ENCODE measurements around the gene CA10. TPM values are rescaled to one million over a fixed set of nuclear protein-coding genes. Genes with fewer than 3 reads are reported as not detected.

CA10 gene
- total RNA-seq, 2 donors from 2014 or later = 0.22 to 0.37 TPM

- H3K4me1 ChIP-seq (ENCODE audit: control insufficient read depth, insufficient read depth, low read length) = no peaks in the 10 kb centered on the region
- Mint-ChIP-seq H3K27me3 (ENCODE audit: insufficient read depth) (peaks cover 10% of the 10 kb centered on the region), H3K4me3 (no peak overlapping the region), H3K36me3 (ENCODE audit: low read depth) (no peaks in the 10 kb centered on the region), H3K4me1 (peaks cover 13% of the 10 kb centered on the region), H3K9me3 (no peaks in the 10 kb centered on the region), H3K27ac (no peak overlapping the region)
- no peak for DNase-seq
- TF ChIP-seq, protein P1, sequence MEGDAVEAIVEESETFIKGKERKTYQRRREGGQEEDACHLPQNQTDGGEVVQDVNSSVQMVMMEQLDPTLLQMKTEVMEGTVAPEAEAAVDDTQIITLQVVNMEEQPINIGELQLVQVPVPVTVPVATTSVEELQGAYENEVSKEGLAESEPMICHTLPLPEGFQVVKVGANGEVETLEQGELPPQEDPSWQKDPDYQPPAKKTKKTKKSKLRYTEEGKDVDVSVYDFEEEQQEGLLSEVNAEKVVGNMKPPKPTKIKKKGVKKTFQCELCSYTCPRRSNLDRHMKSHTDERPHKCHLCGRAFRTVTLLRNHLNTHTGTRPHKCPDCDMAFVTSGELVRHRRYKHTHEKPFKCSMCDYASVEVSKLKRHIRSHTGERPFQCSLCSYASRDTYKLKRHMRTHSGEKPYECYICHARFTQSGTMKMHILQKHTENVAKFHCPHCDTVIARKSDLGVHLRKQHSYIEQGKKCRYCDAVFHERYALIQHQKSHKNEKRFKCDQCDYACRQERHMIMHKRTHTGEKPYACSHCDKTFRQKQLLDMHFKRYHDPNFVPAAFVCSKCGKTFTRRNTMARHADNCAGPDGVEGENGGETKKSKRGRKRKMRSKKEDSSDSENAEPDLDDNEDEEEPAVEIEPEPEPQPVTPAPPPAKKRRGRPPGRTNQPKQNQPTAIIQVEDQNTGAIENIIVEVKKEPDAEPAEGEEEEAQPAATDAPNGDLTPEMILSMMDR (conservative IDR thresholded peaks at IDR 0.05) = no peak
- no peaks in the 10 kb centered on the region for H3K9me3 ChIP-seq (ENCODE audit: control insufficient read depth, low read length)
- peaks cover 5% of the 10 kb centered on the region for H3K27me3 ChIP-seq (ENCODE audit: control insufficient read depth, insufficient read depth, low read length, poor library complexity, severe bottlenecking)
- 67 to 86% methylated on average over 5 of the region's 5 CpGs for WGBS, 2 experiments (ENCODE audit: insufficient coverage in 1 of 2, insufficient read length in 1 of 2)
- H3K4me3 ChIP-seq (ENCODE audit: low read length) = no peak overlapping the region
- no peaks in the 10 kb centered on the region for H3K36me3 ChIP-seq (ENCODE audit: control insufficient read depth, insufficient read depth, low read length)
- H3K27ac ChIP-seq (ENCODE audit: low read depth, low read length) = no peak overlapping the region
- H3K9ac ChIP-seq (ENCODE audit: extremely low read depth, low read length, poor library complexity, severe bottlenecking) = no peak overlapping the region
Observed at GRCh38 chr17:51853857-51854256, 304.7 kb downstream of the CA10 start.

DNA sequence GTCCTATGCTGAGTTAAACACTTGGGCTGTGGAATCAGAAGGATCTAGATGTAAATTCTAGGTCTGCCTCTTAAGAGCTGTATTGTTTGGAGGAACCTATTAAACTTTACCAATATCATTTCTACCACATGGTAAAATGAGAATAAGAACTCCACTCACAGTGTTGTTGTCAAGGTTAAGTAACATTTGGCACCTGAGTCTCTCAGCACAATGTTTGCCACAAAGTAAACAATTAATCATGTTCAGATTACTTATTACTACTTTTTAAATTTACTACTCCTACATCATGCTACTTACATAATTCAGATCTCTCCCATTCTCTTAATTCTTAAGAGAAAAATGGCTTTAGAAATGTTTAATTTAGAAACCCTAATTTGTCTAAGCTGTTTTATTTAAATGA lies 305.9 kb downstream of the CA10 start:
- Mint-ChIP-seq H3K4me1 (peaks cover 13% of the 10 kb centered on the region), H3K36me3 (ENCODE audit: low read depth) (no peaks in the 10 kb centered on the region), H3K27me3 (ENCODE audit: insufficient read depth) (peaks cover 11% of the 10 kb centered on the region), H3K27ac (no peak overlapping the region), H3K9me3 (no peaks in the 10 kb centered on the region), H3K4me3 (no peak overlapping the region)
- TF ChIP-seq, protein P1 (conservative IDR thresholded peaks at IDR 0.05) = no peak
- no peaks in the 10 kb centered on the region for H3K9me3 ChIP-seq (ENCODE audit: control insufficient read depth, low read length)
- H3K27ac ChIP-seq (ENCODE audit: low read depth, low read length) = no peak overlapping the region
- H3K4me1 ChIP-seq (ENCODE audit: control insufficient read depth, insufficient read depth, low read length) = no peaks in the 10 kb centered on the region
- H3K27me3 ChIP-seq (ENCODE audit: control insufficient read depth, insufficient read depth, low read length, poor library complexity, severe bottlenecking) = peaks cover 5% of the 10 kb centered on the region
- H3K4me3 ChIP-seq (ENCODE audit: low read length) = no peak overlapping the region
- H3K9ac ChIP-seq (ENCODE audit: extremely low read depth, low read length, poor library complexity, severe bottlenecking) = no peak overlapping the region
- DNase-seq = no peak
- no peaks in the 10 kb centered on the region for H3K36me3 ChIP-seq (ENCODE audit: control insufficient read depth, insufficient read depth, low read length)

GRCh38 chr17:51850201-51850600 lies 308.3 kb downstream of the CA10 start:
- peaks cover 3% of the 10 kb centered on the region for H3K4me1 Mint-ChIP-seq
- no peak overlapping the region for H3K9ac ChIP-seq (ENCODE audit: extremely low read depth, low read length, poor library complexity, severe bottlenecking)
- no peak overlapping the region for H3K4me3 Mint-ChIP-seq
- no peaks in the 10 kb centered on the region for H3K9me3 Mint-ChIP-seq
- H3K27me3 Mint-ChIP-seq (ENCODE audit: insufficient read depth) = peaks cover 15% of the 10 kb centered on the region
- no peak overlapping the region for H3K27ac ChIP-seq (ENCODE audit: low read depth, low read length)
- H3K4me1 ChIP-seq (ENCODE audit: control insufficient read depth, insufficient read depth, low read length) = no peaks in the 10 kb centered on the region
- TF ChIP-seq, protein P1 (conservative IDR thresholded peaks at IDR 0.05) = peak; percentile 74
- H3K27ac Mint-ChIP-seq = no peak overlapping the region
- H3K4me3 ChIP-seq (ENCODE audit: low read length) = no peak overlapping the region
- peaks cover 5% of the 10 kb centered on the region for H3K27me3 ChIP-seq (ENCODE audit: control insufficient read depth, insufficient read depth, low read length, poor library complexity, severe bottlenecking)
- DNase-seq = peak; percentile 65
- H3K36me3 Mint-ChIP-seq (ENCODE audit: low read depth) = no peaks in the 10 kb centered on the region
- no peaks in the 10 kb centered on the region for H3K9me3 ChIP-seq (ENCODE audit: control insufficient read depth, low read length)
- 53 to 57% methylated on average over 3 of the region's 3 CpGs for WGBS, 2 experiments (ENCODE audit: insufficient coverage in 1 of 2, insufficient read length in 1 of 2)
- H3K36me3 ChIP-seq (ENCODE audit: control insufficient read depth, insufficient read depth, low read length) = no peaks in the 10 kb centered on the region
